Fibroblast of villous mesenchyme (primary cell): ENCODE data around the gene MSH2. TPM values are rescaled to one million over a fixed set of nuclear protein-coding genes. Genes with fewer than 3 reads are reported as not detected.

Experiments used
- DNase-seq: peaks from one replicate; pipeline ENCODE4 v3.0.0-alpha.2; 2010; ENCODE audit warnings: low read depth
- H3K4me3 ChIP-seq: 2 replicates; pipeline ENCODE4 v1.5.1; 2011; ENCODE audit warnings: low read depth, mild to moderate bottlenecking, low read length
- CTCF ChIP-seq: IDR thresholded peaks from 2 replicates; pipeline ENCODE4 v1.5.1; 2012; ENCODE audit warnings: low read depth, mild to moderate bottlenecking, low read length; ENCODE audit not compliant: insufficient read depth
- total RNA-seq: library from RNA; depleted of rRNA; stranded (reverse); fragments of >200 nt; gene quantifications from 2 replicates; pipeline ENCODE4 v1.2.3, GENCODE V29; 2012

MSH2 gene
- total RNA-seq, 1 donor: 22.9 TPM

GRCh38 chr2:47516360-47517104 is 113.6 kb downstream of the MSH2 start:
- TF ChIP-seq CTCF: no peak
- no peak for DNase-seq
- H3K4me3 ChIP-seq: no peak overlapping the region

GRCh38 chr2:47518497-47519146 is 115.7 kb downstream of the MSH2 start:
- TF ChIP-seq CTCF: no peak
- H3K4me3 ChIP-seq: no peak overlapping the region
- DNase-seq: no peak

- no peak for DNase-seq
- no peak for TF ChIP-seq CTCF
- H3K4me3 ChIP-seq: no peak overlapping the region
Observed at GRCh38 chr2:47519147-47519537, 116.2 kb downstream of the MSH2 start.

- no peak for TF ChIP-seq CTCF
- H3K4me3 ChIP-seq: no peak overlapping the region
Observed at GRCh38 chr2:47519604-47520301, 116.8 kb downstream of the MSH2 start.

GRCh38 chr2:47520302-47520630 is 117.3 kb downstream of the MSH2 start:
- H3K4me3 ChIP-seq: no peak overlapping the region
- no peak for DNase-seq
- no peak for TF ChIP-seq CTCF

More at GRCh38 chr2:47519604-47520301, 116.8 kb downstream of the MSH2 start:
- no peak for DNase-seq

GRCh38 chr2:47520825-47521665 is 118.1 kb downstream of the MSH2 start:
- TF ChIP-seq CTCF: peak; percentile 10
- DNase-seq: peak; percentile 56
- H3K4me3 ChIP-seq: peak overlapping the region; percentile 55
